ENCODE measurements around the gene PFKP. TPM values are rescaled to one million over a fixed set of nuclear protein-coding genes. Genes with fewer than 3 reads are reported as not detected.

PFKP gene
- 91.3 and 196 TPM in 2 replicates for total RNA-seq (2014; rRNA removed; shearing (Covaris generic); ENCODE audit: low replicate concordance)

DNA sequence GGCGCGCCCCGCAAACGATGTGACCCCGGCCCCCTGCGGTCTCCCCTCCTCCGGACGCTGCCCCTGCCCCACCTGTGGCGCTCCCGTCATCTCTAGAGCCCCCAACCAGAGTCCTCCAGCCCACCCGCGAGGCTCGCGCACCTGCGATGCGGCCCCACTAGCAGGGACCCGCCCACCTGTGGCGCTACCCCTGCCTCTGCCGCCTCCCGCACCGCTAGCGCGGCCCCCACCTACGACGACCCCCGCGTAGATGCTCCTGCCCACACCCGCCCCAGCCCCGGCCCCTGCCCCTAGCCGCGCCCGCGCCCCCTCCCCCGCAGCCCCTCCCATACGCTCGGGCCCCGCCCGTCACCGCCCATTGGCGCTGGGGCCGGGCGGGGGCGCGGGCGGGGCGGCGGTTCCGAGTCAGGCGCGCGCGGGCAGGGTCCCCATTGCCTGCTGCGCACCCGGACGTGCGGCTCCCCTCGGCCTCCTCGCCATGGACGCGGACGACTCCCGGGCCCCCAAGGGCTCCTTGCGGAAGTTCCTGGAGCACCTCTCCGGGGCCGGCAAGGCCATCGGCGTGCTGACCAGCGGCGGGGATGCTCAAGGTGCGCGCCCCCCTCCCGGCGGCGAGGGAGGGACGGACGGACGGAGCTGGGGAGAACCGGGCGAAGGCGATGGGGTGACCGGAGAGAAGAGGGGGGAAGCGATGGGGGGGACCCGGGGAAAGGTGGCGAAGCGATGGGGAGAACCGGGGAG, at the start of gene PFKP:
TSS of gene PFKP (plus strand) at position 431 of the 741 bp plus-strand sequence. CDS start at position 479, 48 bp downstream.
- peaks cover 20% of the 10 kb centered on the region for H3K36me3 ChIP-seq (ENCODE audit: insufficient read depth, low read length)
- peak within 1 kb of the TSS; percentile 99 for H3K9ac ChIP-seq (ENCODE audit: low read length)
- peaks cover 49% of the 10 kb centered on the region for H3K79me2 ChIP-seq (ENCODE audit: low read length)
- peak within 1 kb of the TSS; percentile 79 for H3K4me2 ChIP-seq (ENCODE audit: low read depth, low read length, poor library complexity, severe bottlenecking)
- H4K20me1 ChIP-seq (ENCODE audit: insufficient read depth, low read depth, low read length), result peaks cover 37% of the 10 kb centered on the region
- H2AFZ ChIP-seq (ENCODE audit: low read length), result peak within 1 kb of the TSS; percentile 58; the same call in 1 of the 2 replicates
- peak within 1 kb of the TSS; percentile 98 for H3K4me3 ChIP-seq (ENCODE audit: low read length)
- no peaks in the 10 kb centered on the region for H3K27me3 ChIP-seq (ENCODE audit: low read length)
- peaks cover 39% of the 10 kb centered on the region for H3K4me1 ChIP-seq (ENCODE audit: low read length)
- DNase-seq, result peak; percentile 85
- no peaks in the 10 kb centered on the region for H3K9me2 ChIP-seq (replicated peaks; ENCODE audit: insufficient read depth, low read length)
- H3K9me3 ChIP-seq (ENCODE audit: low read length), result no peaks in the 10 kb centered on the region
- H3K27ac ChIP-seq (ENCODE audit: low read length), result peak within 1 kb of the TSS; percentile 75

DNA sequence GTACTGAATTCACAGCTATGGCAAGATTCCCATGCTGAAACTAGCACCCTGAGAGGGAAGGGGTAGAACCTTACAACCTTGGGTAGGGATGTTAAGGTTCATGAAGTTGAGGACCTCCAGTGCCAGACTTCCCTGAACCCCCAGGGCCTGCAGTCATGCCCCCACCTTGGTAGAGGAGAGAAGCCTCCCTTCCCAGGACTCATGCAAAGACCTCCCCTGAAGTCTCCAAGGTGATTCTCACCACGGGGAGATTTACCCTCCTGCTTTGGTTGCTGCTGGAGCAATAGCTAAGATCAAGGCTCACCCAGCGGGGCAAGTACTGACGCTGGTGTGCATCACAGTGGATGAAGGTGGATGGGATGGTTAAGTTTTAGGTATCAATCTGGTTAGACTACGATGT, 49.1 kb upstream of the PFKP start:
- no peaks in the 10 kb centered on the region for H3K79me2 ChIP-seq (ENCODE audit: low read length)
- no peak overlapping the region for H3K4me2 ChIP-seq (ENCODE audit: low read depth, low read length, poor library complexity, severe bottlenecking)
- peaks cover under 1% of the 10 kb centered on the region; the same call in 1 of the 2 replicates for H3K27me3 ChIP-seq (ENCODE audit: low read length)
- H3K4me1 ChIP-seq (ENCODE audit: low read length), result no peaks in the 10 kb centered on the region
- no peaks in the 10 kb centered on the region for H3K9me3 ChIP-seq (ENCODE audit: low read length)
- no peaks in the 10 kb centered on the region for H4K20me1 ChIP-seq (ENCODE audit: insufficient read depth, low read depth, low read length)
- H3K4me3 ChIP-seq (ENCODE audit: low read length), result no peak overlapping the region
- no peak for DNase-seq
- H3K9me2 ChIP-seq (replicated peaks; ENCODE audit: insufficient read depth, low read length), result no peaks in the 10 kb centered on the region
- no peak overlapping the region for H2AFZ ChIP-seq (ENCODE audit: low read length)
- H3K9ac ChIP-seq (ENCODE audit: low read length), result no peak overlapping the region
- no peak overlapping the region for H3K27ac ChIP-seq (ENCODE audit: low read length)
- H3K36me3 ChIP-seq (ENCODE audit: insufficient read depth, low read length), result no peaks in the 10 kb centered on the region

DNA sequence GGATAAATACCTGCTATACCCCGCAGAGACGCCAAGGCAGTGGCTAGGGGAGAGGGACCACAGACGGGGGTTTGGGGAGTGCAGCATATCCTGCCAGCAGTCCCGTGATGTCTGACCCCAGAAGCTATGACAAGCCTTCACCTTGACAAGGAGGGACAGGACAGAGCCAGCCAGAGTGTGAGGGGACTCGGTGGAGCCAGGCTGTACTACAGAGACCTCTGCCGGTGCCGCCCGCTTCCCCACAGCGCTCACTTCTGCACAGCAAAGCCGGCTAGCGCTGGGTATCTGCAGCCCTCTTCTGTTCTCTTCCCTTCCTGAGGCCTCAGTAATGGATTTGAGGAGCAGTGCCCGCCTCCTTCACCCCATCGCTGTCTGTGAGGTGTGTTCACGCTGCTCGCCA, 47.0 kb upstream of the PFKP start:
- H3K9me2 ChIP-seq (replicated peaks; ENCODE audit: insufficient read depth, low read length), result no peaks in the 10 kb centered on the region
- no peaks in the 10 kb centered on the region for H3K9me3 ChIP-seq (ENCODE audit: low read length)
- H3K27ac ChIP-seq (ENCODE audit: low read length), result no peak overlapping the region
- no peak overlapping the region for H2AFZ ChIP-seq (ENCODE audit: low read length)
- no peaks in the 10 kb centered on the region for H3K4me1 ChIP-seq (ENCODE audit: low read length)
- no peaks in the 10 kb centered on the region for H3K36me3 ChIP-seq (ENCODE audit: insufficient read depth, low read length)
- no peak for DNase-seq
- H3K4me3 ChIP-seq (ENCODE audit: low read length), result no peak overlapping the region
- no peaks in the 10 kb centered on the region for H4K20me1 ChIP-seq (ENCODE audit: insufficient read depth, low read depth, low read length)
- H3K27me3 ChIP-seq (ENCODE audit: low read length), result no peaks in the 10 kb centered on the region
- H3K9ac ChIP-seq (ENCODE audit: low read length), result no peak overlapping the region
- no peak overlapping the region for H3K4me2 ChIP-seq (ENCODE audit: low read depth, low read length, poor library complexity, severe bottlenecking)
- H3K79me2 ChIP-seq (ENCODE audit: low read length), result no peaks in the 10 kb centered on the region

DNA sequence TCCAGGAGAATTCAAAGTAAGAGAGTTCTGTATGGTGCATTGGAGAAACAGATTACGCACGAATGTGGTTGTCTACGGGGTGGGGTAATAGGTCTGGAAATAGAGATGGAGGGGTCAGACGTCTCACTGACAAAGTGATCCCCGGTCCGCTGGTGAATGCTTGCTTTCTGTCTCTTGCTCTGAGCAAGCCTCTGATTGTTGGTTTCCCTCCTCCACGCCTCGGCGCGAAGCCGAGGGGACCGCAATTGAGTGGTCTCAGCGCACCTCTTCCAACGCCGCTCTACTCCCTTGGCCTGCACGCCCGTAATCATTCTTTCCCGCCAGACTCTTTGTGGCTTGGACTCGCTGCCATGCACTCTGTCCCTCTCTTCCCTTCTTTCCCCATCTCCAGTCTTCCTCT, 46.5 kb upstream of the PFKP start:
- Histone ChIP-seq H3K27ac (ENCODE audit: low read length) (no peak overlapping the region), H3K36me3 (ENCODE audit: insufficient read depth, low read length) (no peaks in the 10 kb centered on the region), H3K4me3 (ENCODE audit: low read length) (no peak overlapping the region), H4K20me1 (ENCODE audit: insufficient read depth, low read depth, low read length) (no peaks in the 10 kb centered on the region), H3K9me2 (replicated peaks; ENCODE audit: insufficient read depth, low read length) (no peaks in the 10 kb centered on the region), H3K27me3 (ENCODE audit: low read length) (no peaks in the 10 kb centered on the region), H2AFZ (ENCODE audit: low read length) (no peak overlapping the region), H3K4me1 (ENCODE audit: low read length) (no peaks in the 10 kb centered on the region), H3K9ac (ENCODE audit: low read length) (no peak overlapping the region), H3K79me2 (ENCODE audit: low read length) (no peaks in the 10 kb centered on the region), H3K9me3 (ENCODE audit: low read length) (no peaks in the 10 kb centered on the region), H3K4me2 (ENCODE audit: low read depth, low read length, poor library complexity, severe bottlenecking) (no peak overlapping the region)
- no peak for DNase-seq

DNA sequence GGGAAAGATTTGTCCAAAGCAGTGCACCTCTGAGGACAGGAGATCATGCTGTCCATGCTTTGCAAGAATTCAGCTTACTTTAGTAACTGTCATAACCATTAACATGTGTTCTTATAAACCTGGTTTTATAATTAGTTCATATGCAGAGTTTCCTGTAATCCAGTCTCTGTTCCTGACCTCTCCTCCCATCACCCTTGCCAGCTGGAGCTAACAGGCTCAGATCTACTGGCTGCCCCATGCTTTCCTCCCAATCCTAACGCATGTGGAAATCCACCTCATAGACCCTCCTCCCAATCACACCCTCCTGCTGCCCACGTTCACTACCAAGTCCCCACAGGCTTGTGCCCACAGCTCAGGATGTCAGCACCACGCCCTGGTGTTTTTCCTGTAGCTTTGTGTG, 45.3 kb upstream of the PFKP start:
- no peak for DNase-seq
- Histone ChIP-seq H3K79me2 (ENCODE audit: low read length) (no peaks in the 10 kb centered on the region), H3K9me2 (replicated peaks; ENCODE audit: insufficient read depth, low read length) (no peaks in the 10 kb centered on the region), H3K4me1 (ENCODE audit: low read length) (no peaks in the 10 kb centered on the region), H4K20me1 (ENCODE audit: insufficient read depth, low read depth, low read length) (no peaks in the 10 kb centered on the region), H3K27ac (ENCODE audit: low read length) (no peak overlapping the region), H3K27me3 (ENCODE audit: low read length) (no peaks in the 10 kb centered on the region), H3K9ac (ENCODE audit: low read length) (no peak overlapping the region), H3K9me3 (ENCODE audit: low read length) (no peaks in the 10 kb centered on the region), H3K4me2 (ENCODE audit: low read depth, low read length, poor library complexity, severe bottlenecking) (no peak overlapping the region), H2AFZ (ENCODE audit: low read length) (no peak overlapping the region), H3K36me3 (ENCODE audit: insufficient read depth, low read length) (no peaks in the 10 kb centered on the region), H3K4me3 (ENCODE audit: low read length) (no peak overlapping the region)

GRCh38 chr10:3023892-3024291, 43.5 kb upstream of the PFKP start:
- Histone ChIP-seq H3K4me1 (ENCODE audit: low read length) (no peaks in the 10 kb centered on the region), H4K20me1 (ENCODE audit: insufficient read depth, low read depth, low read length) (no peaks in the 10 kb centered on the region), H3K27ac (ENCODE audit: low read length) (no peak overlapping the region), H2AFZ (ENCODE audit: low read length) (no peak overlapping the region), H3K9ac (ENCODE audit: low read length) (no peak overlapping the region), H3K9me3 (ENCODE audit: low read length) (no peaks in the 10 kb centered on the region), H3K27me3 (ENCODE audit: low read length) (no peaks in the 10 kb centered on the region), H3K4me2 (ENCODE audit: low read depth, low read length, poor library complexity, severe bottlenecking) (no peak overlapping the region), H3K4me3 (ENCODE audit: low read length) (no peak overlapping the region), H3K36me3 (ENCODE audit: insufficient read depth, low read length) (no peaks in the 10 kb centered on the region), H3K79me2 (ENCODE audit: low read length) (no peaks in the 10 kb centered on the region), H3K9me2 (replicated peaks; ENCODE audit: insufficient read depth, low read length) (no peaks in the 10 kb centered on the region)
- no peak for DNase-seq

- H3K4me1 ChIP-seq (ENCODE audit: low read length), result no peaks in the 10 kb centered on the region
- DNase-seq, result no peak
- no peaks in the 10 kb centered on the region for H3K9me3 ChIP-seq (ENCODE audit: low read length)
- H3K27ac ChIP-seq (ENCODE audit: low read length), result no peak overlapping the region
- H2AFZ ChIP-seq (ENCODE audit: low read length), result no peak overlapping the region
- H3K4me2 ChIP-seq (ENCODE audit: low read depth, low read length, poor library complexity, severe bottlenecking), result no peak overlapping the region
- H3K36me3 ChIP-seq (ENCODE audit: insufficient read depth, low read length), result no peaks in the 10 kb centered on the region
- no peak overlapping the region for H3K9ac ChIP-seq (ENCODE audit: low read length)
- no peak overlapping the region for H3K4me3 ChIP-seq (ENCODE audit: low read length)
- H4K20me1 ChIP-seq (ENCODE audit: insufficient read depth, low read depth, low read length), result no peaks in the 10 kb centered on the region
- H3K79me2 ChIP-seq (ENCODE audit: low read length), result no peaks in the 10 kb centered on the region
- no peaks in the 10 kb centered on the region for H3K27me3 ChIP-seq (ENCODE audit: low read length)
- no peaks in the 10 kb centered on the region for H3K9me2 ChIP-seq (replicated peaks; ENCODE audit: insufficient read depth, low read length)
Measured at GRCh38 chr10:3025026-3025683, 42.2 kb upstream of the PFKP start.

GRCh38 chr10:3027866-3028265, 39.5 kb upstream of the PFKP start:
- Histone ChIP-seq H3K27me3 (ENCODE audit: low read length) (no peaks in the 10 kb centered on the region), H3K9me2 (replicated peaks; ENCODE audit: insufficient read depth, low read length) (no peaks in the 10 kb centered on the region), H3K27ac (ENCODE audit: low read length) (no peak overlapping the region), H3K4me3 (ENCODE audit: low read length) (no peak overlapping the region), H3K79me2 (ENCODE audit: low read length) (no peaks in the 10 kb centered on the region), H3K4me1 (ENCODE audit: low read length) (no peaks in the 10 kb centered on the region), H3K36me3 (ENCODE audit: insufficient read depth, low read length) (no peaks in the 10 kb centered on the region), H2AFZ (ENCODE audit: low read length) (no peak overlapping the region), H3K9me3 (ENCODE audit: low read length) (no peaks in the 10 kb centered on the region), H4K20me1 (ENCODE audit: insufficient read depth, low read depth, low read length) (no peaks in the 10 kb centered on the region), H3K4me2 (ENCODE audit: low read depth, low read length, poor library complexity, severe bottlenecking) (no peak overlapping the region), H3K9ac (ENCODE audit: low read length) (no peak overlapping the region)
- no peak for DNase-seq

All from Karpas-422 (cell line).